OCI-LY1 (cell line): ENCODE data around the gene RASAL2.

Experiments used
- H2AFZ ChIP-seq: fragments of 200-600 bp; sonication (generic), shearing (Covaris generic); 2 replicates; pipeline ENCODE4 v1.6.0; 2014; ENCODE audit warnings: antibody characterized with exemption, mild to moderate bottlenecking, low read length
- H3F3A ChIP-seq: fragments of 200-600 bp; sonication (generic), shearing (Covaris generic); 2 replicates; pipeline ENCODE4 v1.6.0; 2014; ENCODE audit warnings: mild to moderate bottlenecking, antibody characterized with exemption, low read length, moderate library complexity; ENCODE audit not compliant: insufficient read depth
- H3K27ac ChIP-seq: fragments of 200-600 bp; sonication (generic); 2 replicates; pipeline ENCODE4 v1.5.1; 2014; ENCODE audit warnings: low read length, mixed run types, mild to moderate bottlenecking, low read depth; ENCODE audit not compliant: poor library complexity, severe bottlenecking
- H3K27me3 ChIP-seq: fragments of 200-600 bp; sonication (generic); 2 replicates; pipeline ENCODE4 v1.6.0; 2014; ENCODE audit warnings: antibody characterized with exemption, mild to moderate bottlenecking, low read length, moderate library complexity; ENCODE audit not compliant: insufficient read depth
- H3K36me3 ChIP-seq: fragments of 200-600 bp; sonication (generic); 2 replicates; pipeline ENCODE4 v1.6.1; 2014; ENCODE audit warnings: mild to moderate bottlenecking, antibody characterized with exemption, low read length, moderate library complexity, mixed read lengths; ENCODE audit not compliant: insufficient read depth
- H3K4me1 ChIP-seq: fragments of 200-600 bp; sonication (generic); 2 replicates; pipeline ENCODE4 v1.5.1; 2014; ENCODE audit warnings: mild to moderate bottlenecking, low read length, moderate library complexity; ENCODE audit not compliant: insufficient read depth, severe bottlenecking
- H3K4me2 ChIP-seq: fragments of 200-600 bp; sonication (generic), shearing (Covaris generic); 2 replicates; pipeline ENCODE4 v1.6.1; 2014; ENCODE audit warnings: low read length
- H3K4me3 ChIP-seq: fragments of 200-600 bp; sonication (generic); 2 replicates; pipeline ENCODE4 v1.5.1; 2014; ENCODE audit warnings: low read length, low read depth, mild to moderate bottlenecking, mixed read lengths; ENCODE audit not compliant: poor library complexity, severe bottlenecking
- H3K79me2 ChIP-seq: fragments of 200-600 bp; shearing (Covaris generic); 2 replicates; pipeline ENCODE4 v1.6.1; 2016; ENCODE audit warnings: mixed run types, low read length, mixed read lengths; ENCODE audit not compliant: insufficient read depth
- H3K9ac ChIP-seq: fragments of 200-600 bp; sonication (generic), shearing (Covaris generic); 2 replicates; pipeline ENCODE4 v1.6.1; 2014; ENCODE audit warnings: mild to moderate bottlenecking, low read length, mixed read lengths
- H3K9me2 ChIP-seq: fragments of 200-600 bp; sonication (generic), shearing (Covaris generic); 2 replicates; pipeline ENCODE4 v1.6.1; 2014; ENCODE audit warnings: low read depth, mild to moderate bottlenecking, low read length, mixed read lengths
- H3K9me3 ChIP-seq: fragments of 200-600 bp; shearing (Covaris generic); 2 replicates; pipeline ENCODE4 v1.6.1; 2014; ENCODE audit warnings: low read length, mixed read lengths
- H4K20me1 ChIP-seq: fragments of 200-600 bp; sonication (generic), shearing (Covaris generic); 2 replicates; pipeline ENCODE4 v1.6.0; 2016; ENCODE audit warnings: mild to moderate bottlenecking, low read length; ENCODE audit not compliant: insufficient read depth
- CTCF ChIP-seq: fragments of 200-600 bp; sonication (generic), shearing (Covaris generic); IDR thresholded peaks from 2 replicates; pipeline ENCODE4 v1.5.1; 2017; ENCODE audit warnings: mild to moderate bottlenecking, antibody characterized with exemption, low read length, moderate library complexity, mixed read lengths
- EZH2 ChIP-seq: fragments of 200-600 bp; sonication (generic), shearing (Covaris generic); IDR thresholded peaks from 2 replicates; pipeline ENCODE4 v1.8.0; 2017; ENCODE audit warnings: borderline replicate concordance, mixed run types, mild to moderate bottlenecking, antibody characterized with exemption, low read length, moderate library complexity, mixed read lengths

Gene RASAL2

GRCh38 chr1:178438432-178438831 is 344.5 kb downstream of the RASAL2 start:
- no peak overlapping the region for H3K27ac ChIP-seq
- H3K27me3 ChIP-seq = no peaks in the 10 kb centered on the region
- no peak overlapping the region for H3K4me2 ChIP-seq
- H3K4me3 ChIP-seq = no peak overlapping the region
- no peak overlapping the region for H2AFZ ChIP-seq
- no peaks in the 10 kb centered on the region for H3K4me1 ChIP-seq
- no peaks in the 10 kb centered on the region for H3K36me3 ChIP-seq
- no peaks in the 10 kb centered on the region for H3K79me2 ChIP-seq
- H3F3A ChIP-seq = no peaks in the 10 kb centered on the region
- no peaks in the 10 kb centered on the region for H3K9me2 ChIP-seq
- no peak for TF ChIP-seq EZH2
- no peak for TF ChIP-seq CTCF
- no peaks in the 10 kb centered on the region for H4K20me1 ChIP-seq
- H3K9ac ChIP-seq = no peak overlapping the region
- H3K9me3 ChIP-seq = no peaks in the 10 kb centered on the region

- H4K20me1 ChIP-seq = no peaks in the 10 kb centered on the region
- H3K4me1 ChIP-seq = no peaks in the 10 kb centered on the region
- TF ChIP-seq EZH2 = no peak
- TF ChIP-seq CTCF = no peak
- H3K4me3 ChIP-seq = no peak overlapping the region
- H3K27ac ChIP-seq = no peak overlapping the region
- H3K79me2 ChIP-seq = no peaks in the 10 kb centered on the region
- H3K36me3 ChIP-seq = no peaks in the 10 kb centered on the region
- H3K27me3 ChIP-seq = no peaks in the 10 kb centered on the region
- H2AFZ ChIP-seq = no peak overlapping the region
- H3K9me3 ChIP-seq = no peaks in the 10 kb centered on the region
- no peak overlapping the region for H3K9ac ChIP-seq
- H3K4me2 ChIP-seq = no peak overlapping the region
- H3F3A ChIP-seq = no peaks in the 10 kb centered on the region
- no peaks in the 10 kb centered on the region for H3K9me2 ChIP-seq
These were observed 349.0 kb downstream of the RASAL2 start for GRCh38 chr1:178442925-178443324.

- no peak for TF ChIP-seq CTCF
- TF ChIP-seq EZH2 = no peak
- no peaks in the 10 kb centered on the region for H3K36me3 ChIP-seq
- no peak overlapping the region for H3K9ac ChIP-seq
- H2AFZ ChIP-seq = no peak overlapping the region
- no peaks in the 10 kb centered on the region for H4K20me1 ChIP-seq
- no peak overlapping the region for H3K4me2 ChIP-seq
- H3K9me3 ChIP-seq = no peaks in the 10 kb centered on the region
- H3K4me1 ChIP-seq = no peaks in the 10 kb centered on the region
- H3F3A ChIP-seq = no peaks in the 10 kb centered on the region
- no peaks in the 10 kb centered on the region for H3K27me3 ChIP-seq
- no peak overlapping the region for H3K27ac ChIP-seq
- H3K9me2 ChIP-seq = no peaks in the 10 kb centered on the region
- no peaks in the 10 kb centered on the region for H3K79me2 ChIP-seq
- no peak overlapping the region for H3K4me3 ChIP-seq
These were observed 357.0 kb downstream of the RASAL2 start for GRCh38 chr1:178450871-178451270.
